GM23338 (cell line): ENCODE measurements around the gene TCL1A.

Experiments used
- CREB1 ChIP-seq: fragments of 250-450 bp; sonication (Bioruptor Pico); IDR thresholded peaks from 2 replicates; pipeline ENCODE4 v1.5.0; 2020; ENCODE audit warnings: low read depth, mild to moderate bottlenecking, moderate library complexity
- EZH2 ChIP-seq: fragments of 200-600 bp; sonication (generic); IDR thresholded peaks from one replicate; pipeline ENCODE4 v1.8.0; 2017; ENCODE audit warnings: antibody characterized with exemption, mild to moderate bottlenecking, low read depth; ENCODE audit not compliant: unreplicated experiment
- EZH2phosphoT487 ChIP-seq: fragments of 200-600 bp; sonication (generic); IDR thresholded peaks from one replicate; pipeline ENCODE4 v1.8.1; 2018; ENCODE audit warnings: antibody characterized with exemption; ENCODE audit not compliant: unreplicated experiment
- JUNB ChIP-seq: IDR thresholded peaks from one replicate; pipeline ENCODE4 v1.6.1; 2016; ENCODE audit warnings: antibody characterized with exemption; ENCODE audit not compliant: unreplicated experiment
- NANOG ChIP-seq: IDR thresholded peaks from 2 replicates; pipeline ENCODE4 v1.6.1; 2016; ENCODE audit warnings: antibody characterized with exemption, borderline replicate concordance
- POLR2AphosphoS5 ChIP-seq: IDR thresholded peaks from 2 replicates; pipeline ENCODE4 v1.6.1; 2016; ENCODE audit warnings: antibody characterized with exemption, low read depth
- STAT1 ChIP-seq: IDR thresholded peaks from one replicate; pipeline ENCODE4 v1.6.1; 2016; ENCODE audit warnings: antibody characterized with exemption; ENCODE audit not compliant: unreplicated experiment
- TF ChIP-seq, protein P1 (sequence below), 2 experiments: fragments of 200-600 bp in 1 of 2; sonication (generic) in 1 of 2; conservative IDR thresholded peaks; 2 replicates each; pipeline versions ENCODE4 v1.5.1 to v1.6.1; 2016 to 2017; ENCODE audit warnings: antibody characterized with exemption in 2 of 2, low read depth in 2 of 2, mild to moderate bottlenecking in 2 of 2, moderate library complexity in 1 of 2
- TF ChIP-seq, protein P2 (sequence below): IDR thresholded peaks from one replicate; pipeline ENCODE4 v1.6.1; 2018; ENCODE audit warnings: antibody characterized with exemption; ENCODE audit not compliant: unreplicated experiment

DNA sequence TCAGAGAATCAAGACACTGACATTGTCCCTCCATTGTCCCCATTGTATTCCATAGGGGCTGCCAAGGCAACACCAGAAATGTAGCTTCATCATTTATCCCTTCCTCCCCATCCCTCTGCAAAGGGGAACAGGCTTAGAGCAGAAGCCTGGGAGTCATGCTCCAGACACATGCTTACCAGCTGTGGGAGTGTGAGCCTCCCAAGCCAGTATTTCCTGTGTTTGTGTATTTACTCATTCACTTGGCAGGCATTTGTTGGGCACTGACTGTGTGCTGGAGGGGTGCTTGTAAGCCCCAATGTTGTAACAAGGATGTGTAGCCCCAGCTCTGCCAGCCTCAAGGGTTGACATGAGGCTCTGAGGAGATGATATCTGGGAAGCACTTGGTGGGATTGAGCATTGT, 46.0 kb upstream of the TCL1A start:
- TF ChIP-seq POLR2AphosphoS5, result no peak
- TF ChIP-seq, protein P1, sequence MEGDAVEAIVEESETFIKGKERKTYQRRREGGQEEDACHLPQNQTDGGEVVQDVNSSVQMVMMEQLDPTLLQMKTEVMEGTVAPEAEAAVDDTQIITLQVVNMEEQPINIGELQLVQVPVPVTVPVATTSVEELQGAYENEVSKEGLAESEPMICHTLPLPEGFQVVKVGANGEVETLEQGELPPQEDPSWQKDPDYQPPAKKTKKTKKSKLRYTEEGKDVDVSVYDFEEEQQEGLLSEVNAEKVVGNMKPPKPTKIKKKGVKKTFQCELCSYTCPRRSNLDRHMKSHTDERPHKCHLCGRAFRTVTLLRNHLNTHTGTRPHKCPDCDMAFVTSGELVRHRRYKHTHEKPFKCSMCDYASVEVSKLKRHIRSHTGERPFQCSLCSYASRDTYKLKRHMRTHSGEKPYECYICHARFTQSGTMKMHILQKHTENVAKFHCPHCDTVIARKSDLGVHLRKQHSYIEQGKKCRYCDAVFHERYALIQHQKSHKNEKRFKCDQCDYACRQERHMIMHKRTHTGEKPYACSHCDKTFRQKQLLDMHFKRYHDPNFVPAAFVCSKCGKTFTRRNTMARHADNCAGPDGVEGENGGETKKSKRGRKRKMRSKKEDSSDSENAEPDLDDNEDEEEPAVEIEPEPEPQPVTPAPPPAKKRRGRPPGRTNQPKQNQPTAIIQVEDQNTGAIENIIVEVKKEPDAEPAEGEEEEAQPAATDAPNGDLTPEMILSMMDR (conservative IDR thresholded peaks at IDR 0.05; ENCODE audit: low read depth in 2 of 2), result no peak
- TF ChIP-seq NANOG, result no peak
- TF ChIP-seq, protein P2, sequence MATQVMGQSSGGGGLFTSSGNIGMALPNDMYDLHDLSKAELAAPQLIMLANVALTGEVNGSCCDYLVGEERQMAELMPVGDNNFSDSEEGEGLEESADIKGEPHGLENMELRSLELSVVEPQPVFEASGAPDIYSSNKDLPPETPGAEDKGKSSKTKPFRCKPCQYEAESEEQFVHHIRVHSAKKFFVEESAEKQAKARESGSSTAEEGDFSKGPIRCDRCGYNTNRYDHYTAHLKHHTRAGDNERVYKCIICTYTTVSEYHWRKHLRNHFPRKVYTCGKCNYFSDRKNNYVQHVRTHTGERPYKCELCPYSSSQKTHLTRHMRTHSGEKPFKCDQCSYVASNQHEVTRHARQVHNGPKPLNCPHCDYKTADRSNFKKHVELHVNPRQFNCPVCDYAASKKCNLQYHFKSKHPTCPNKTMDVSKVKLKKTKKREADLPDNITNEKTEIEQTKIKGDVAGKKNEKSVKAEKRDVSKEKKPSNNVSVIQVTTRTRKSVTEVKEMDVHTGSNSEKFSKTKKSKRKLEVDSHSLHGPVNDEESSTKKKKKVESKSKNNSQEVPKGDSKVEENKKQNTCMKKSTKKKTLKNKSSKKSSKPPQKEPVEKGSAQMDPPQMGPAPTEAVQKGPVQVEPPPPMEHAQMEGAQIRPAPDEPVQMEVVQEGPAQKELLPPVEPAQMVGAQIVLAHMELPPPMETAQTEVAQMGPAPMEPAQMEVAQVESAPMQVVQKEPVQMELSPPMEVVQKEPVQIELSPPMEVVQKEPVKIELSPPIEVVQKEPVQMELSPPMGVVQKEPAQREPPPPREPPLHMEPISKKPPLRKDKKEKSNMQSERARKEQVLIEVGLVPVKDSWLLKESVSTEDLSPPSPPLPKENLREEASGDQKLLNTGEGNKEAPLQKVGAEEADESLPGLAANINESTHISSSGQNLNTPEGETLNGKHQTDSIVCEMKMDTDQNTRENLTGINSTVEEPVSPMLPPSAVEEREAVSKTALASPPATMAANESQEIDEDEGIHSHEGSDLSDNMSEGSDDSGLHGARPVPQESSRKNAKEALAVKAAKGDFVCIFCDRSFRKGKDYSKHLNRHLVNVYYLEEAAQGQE, result no peak
- TF ChIP-seq STAT1, result no peak
- no peak for TF ChIP-seq EZH2phosphoT487
- TF ChIP-seq EZH2, result no peak
- TF ChIP-seq CREB1 (CRISPR knock-in tag), result no peak
- no peak for TF ChIP-seq JUNB
